LHCN-M2 (cell line): ENCODE measurements around the gene UBALD2. TPM values are rescaled to one million over a fixed set of nuclear protein-coding genes. Genes with fewer than 3 reads are reported as not detected.
"Not testable (repeated sequence)": the region's sequence is repeated elsewhere in the genome, so short reads cannot be mapped to it uniquely, and the experiment has no call there.

Experiments used
- DNase-seq: peaks from one replicate; pipeline ENCODE4 v3.0.0-alpha.2; 2012; ENCODE audit warnings: low read depth
- total RNA-seq: library from RNA; depleted of rRNA; stranded (reverse); fragments of >200 nt; gene quantifications from 2 replicates; pipeline ENCODE4 v1.2.3, GENCODE V29; 2014

UBALD2 gene
- total RNA-seq, 1 experiment from 2014 or later, result 8.7 TPM

GRCh38 chr17:76277300-76278267 is 12.4 kb downstream of the UBALD2 start:
- DNase-seq, result no peak

DNA sequence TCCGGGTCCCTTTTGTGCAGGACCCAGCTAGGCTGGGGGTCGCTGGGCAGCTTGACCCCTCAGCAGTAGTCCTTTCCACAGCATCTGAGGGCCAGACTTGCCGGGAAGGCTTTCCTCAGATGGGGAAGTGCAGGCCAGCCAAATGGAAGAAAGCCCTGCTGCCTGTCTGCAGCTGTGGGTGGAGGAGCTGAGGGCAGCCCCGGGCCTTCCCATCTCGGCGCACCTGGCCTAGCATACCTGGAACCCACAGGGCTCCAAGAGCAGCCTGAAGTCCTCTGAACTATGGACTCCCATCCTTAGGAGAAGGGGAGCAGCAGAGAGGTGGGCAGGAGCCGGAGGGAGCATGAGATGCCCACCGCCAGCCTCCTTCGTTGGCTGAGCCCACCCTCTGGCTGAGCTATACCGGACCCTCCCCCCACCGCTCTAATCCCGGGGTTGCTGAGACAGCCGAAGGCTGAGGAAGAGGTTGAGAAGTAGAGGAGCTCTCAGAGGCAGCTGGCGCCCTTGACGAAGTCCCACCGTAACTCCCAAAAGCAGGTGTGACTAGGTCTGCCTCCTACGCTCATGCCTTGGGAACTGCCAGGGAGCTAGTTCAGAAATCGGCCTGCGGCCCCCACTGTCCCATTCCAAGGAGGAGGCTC is 13.2 kb downstream of the UBALD2 start:
- DNase-seq, result no peak

- peak; percentile 63 for DNase-seq
Measured at GRCh38 chr17:76278952-76279741, 14.0 kb downstream of the UBALD2 start.

DNA sequence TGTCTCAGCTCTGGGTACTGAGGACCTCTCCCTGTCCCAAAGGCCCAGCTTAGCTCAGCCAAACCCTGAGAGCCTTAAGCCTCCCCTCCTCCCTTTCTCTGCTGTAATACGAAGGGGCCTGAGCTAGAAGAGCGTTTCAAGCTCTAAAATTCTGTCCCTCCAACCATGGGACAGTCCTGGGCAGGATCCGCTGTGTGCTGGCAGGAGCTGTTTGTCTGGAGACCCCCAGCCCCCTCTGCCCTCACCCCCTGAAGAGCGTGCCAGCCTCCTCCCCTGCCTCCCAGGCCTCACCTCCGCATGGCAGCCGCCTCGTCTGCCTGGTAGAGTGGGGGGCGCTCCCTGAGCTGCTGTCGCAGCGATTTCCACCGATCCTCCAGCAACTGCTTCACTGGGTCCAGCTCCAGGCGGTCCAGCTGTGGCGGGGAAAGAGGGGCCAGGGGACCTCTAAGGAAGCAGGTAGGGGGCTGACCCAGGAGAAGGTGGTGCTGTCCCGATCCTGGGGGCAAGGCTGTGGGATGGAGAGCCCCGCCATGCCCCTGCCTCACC is 14.7 kb downstream of the UBALD2 start:
- DNase-seq, result no peak

DNA sequence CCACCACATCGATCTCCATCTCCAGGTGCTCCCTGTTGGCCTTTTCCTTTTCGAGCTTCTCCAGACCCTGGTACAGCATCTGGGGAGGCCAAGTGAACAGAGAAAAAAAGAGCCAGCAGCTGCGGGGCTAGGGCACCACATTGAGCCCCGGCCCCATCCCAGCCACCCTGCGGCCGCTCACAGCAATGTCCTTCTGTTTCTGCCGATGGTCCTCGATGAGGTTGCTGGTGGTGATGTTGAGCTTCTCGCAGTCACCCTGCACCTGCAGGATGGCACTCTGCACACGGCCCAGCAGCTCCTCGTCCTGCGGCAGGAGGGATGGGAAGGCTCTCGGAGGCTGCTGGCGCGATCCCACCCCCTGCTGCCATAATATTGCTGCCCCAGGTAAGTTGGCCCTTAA is 15.5 kb downstream of the UBALD2 start:
- DNase-seq, result no peak

DNA sequence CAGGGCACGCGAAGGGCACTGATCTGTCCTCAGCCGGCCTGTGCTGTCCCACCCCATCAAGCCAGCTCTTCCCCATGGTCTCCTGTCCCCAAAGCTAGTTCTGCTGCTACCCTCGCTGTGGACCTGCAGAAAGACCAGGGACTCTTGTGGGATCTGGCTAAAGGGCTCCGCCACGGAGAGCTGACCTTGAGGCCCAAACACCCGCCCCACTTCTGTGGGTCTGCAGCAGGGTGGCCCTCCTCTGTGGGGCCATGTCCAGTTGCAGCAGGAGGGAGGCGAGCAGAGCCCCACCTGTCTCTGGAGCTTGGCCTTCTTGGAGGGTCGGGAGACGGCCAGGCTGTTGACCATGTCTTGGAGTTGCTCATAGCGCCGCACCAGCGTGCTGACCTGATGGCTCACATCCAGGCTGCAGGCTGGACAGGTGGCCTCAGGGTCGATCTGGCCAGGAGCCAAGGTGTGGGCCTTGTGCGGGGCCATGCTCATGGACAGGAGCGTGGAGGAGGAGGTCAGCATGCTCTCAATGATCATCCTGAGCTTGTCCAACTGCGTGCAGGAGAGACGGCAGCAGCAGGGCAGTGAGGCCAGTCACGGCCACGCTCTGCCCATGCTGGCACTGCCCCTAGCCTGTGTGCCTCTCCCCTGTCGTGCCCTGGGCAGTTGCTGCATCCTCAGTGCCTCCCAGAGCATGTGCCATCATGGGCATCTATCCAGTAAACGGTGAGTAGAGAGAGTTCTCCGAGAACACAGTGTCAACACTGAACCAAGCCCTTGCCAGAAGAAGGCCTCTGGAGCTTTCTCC is 16.6 kb downstream of the UBALD2 start:
- DNase-seq, result no peak

- DNase-seq, result no peak
Measured at GRCh38 chr17:76292567-76292966, 27.4 kb downstream of the UBALD2 start.

GRCh38 chr17:76293106-76293505 is 28.0 kb downstream of the UBALD2 start:
- DNase-seq, result no peak

DNA sequence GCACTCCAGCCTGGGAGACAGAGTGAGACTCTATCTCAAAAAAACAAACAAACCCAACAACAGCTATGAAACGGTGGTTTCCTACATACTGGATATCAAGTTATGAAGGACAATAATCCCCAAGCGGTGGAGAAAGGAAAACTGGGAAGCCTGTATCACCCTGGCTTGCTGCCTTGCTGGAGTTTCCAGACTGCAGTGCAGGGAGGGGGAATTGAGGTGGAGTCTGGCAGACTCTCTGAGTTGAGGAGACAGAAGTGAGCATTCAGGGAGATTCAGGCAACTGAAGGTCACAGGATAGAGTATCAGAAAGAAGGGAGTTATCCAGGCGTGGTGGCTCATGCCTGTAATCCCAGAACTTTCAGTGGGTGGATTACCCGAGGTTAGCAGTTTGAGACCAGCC is 31.0 kb downstream of the UBALD2 start:
- no peak for DNase-seq

DNA sequence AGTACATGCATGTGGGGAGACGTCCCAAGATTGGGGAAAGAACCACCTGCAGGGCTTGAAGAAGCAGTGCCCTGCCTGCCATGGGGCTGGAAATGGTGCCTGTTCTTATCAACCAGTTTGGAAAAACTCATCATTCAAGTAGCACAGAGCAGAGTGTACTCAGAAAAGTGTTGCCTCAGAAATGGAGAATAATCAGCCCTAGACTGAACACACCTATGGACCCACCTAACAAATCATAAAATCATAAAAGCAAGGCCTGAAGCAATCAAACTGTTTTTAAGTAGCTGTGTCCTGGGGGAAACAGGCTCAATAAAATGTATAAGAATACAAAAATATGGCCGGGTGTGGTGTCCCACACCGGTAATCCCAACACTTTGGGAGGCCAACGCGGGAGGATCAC is 31.7 kb downstream of the UBALD2 start:
- DNase-seq, result no peak

DNA sequence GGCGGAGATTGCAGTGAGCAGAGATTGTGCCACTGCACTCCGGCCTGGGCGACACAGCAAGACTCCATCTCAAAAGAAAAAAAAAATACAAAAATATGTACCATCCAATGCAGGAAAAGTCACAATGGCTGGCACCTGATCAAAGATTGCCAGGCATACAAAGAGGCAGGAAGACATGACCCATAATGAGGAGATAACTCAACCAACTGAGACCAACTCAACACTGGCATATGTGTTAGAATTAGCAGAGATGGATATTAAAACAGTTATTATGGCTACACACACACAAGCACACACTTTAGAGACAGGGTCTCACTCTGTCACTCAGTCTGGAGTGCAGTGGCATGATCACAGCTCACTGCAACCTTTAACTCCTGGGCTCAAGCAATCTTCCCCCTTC is 32.3 kb downstream of the UBALD2 start:
- DNase-seq, result no peak

GRCh38 chr17:76304226-76305134 is 39.3 kb downstream of the UBALD2 start:
- DNase-seq, result no peak

DNA sequence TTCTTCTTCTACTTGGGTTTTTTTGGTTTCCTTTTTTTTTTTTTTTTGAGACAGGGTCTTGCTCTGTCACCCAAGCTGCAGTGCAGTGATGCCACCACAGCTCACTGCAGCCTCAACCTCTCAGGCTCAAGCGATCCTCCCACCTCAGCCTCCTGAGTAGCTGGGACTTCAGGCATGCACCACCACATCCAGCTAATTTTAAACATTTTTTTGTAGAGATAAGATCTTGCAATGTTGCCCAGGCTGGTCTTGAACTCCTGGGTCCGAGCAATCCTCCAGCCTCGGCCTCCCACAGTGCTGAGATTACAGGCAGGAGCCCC is 39.9 kb downstream of the UBALD2 start:
- not testable (repeated sequence) for DNase-seq

GRCh38 chr17:76307299-76307965 is 42.3 kb downstream of the UBALD2 start:
- no peak for DNase-seq

DNA sequence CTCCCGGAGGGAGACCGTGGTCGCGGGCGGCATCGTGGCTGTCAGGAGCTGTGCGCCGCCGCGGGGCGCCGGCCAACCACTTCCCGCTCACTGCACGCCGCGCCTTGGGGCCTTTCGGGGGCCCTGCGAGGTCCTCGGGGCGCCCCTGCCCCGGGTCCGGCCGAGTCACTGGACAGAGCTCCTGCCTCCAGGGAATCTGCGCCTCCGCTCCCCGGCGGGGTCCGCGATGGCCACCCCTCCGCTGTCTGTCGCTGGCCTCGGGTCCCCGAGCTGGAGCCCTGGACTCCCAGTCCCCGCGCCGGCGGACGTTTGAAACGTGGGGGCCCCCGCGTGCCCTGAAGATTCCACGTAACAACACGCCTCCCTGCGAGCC is 42.8 kb downstream of the UBALD2 start, which contains the start of gene QRICH2:
Gene QRICH2 (minus strand): TSS at position 311 of the 373 bp plus-strand sequence. CDS start 278 bp downstream, at position 33.
- no peak for DNase-seq

- no peak for DNase-seq
Measured at GRCh38 chr17:76309461-76309860, 44.3 kb downstream of the UBALD2 start.

DNA sequence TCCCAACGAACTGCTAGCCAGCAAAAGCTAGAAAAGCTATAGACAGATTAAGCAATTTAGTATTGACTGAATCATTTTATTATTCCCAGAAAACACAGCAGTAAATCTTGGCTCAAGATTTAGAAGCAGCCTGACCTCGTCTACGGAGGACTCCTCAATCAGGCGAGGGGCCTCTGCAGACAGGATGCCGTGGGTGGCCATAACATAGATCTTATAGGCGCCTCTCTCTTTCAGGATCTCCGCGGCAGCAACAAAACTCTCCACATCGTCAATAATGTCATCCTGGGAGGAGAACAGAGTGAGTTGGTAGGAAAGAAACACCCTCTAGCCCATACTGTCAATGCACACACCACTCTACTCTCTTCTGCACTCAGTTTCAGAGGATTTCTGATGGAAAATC is 47.6 kb downstream of the UBALD2 start:
- DNase-seq, result no peak

DNA sequence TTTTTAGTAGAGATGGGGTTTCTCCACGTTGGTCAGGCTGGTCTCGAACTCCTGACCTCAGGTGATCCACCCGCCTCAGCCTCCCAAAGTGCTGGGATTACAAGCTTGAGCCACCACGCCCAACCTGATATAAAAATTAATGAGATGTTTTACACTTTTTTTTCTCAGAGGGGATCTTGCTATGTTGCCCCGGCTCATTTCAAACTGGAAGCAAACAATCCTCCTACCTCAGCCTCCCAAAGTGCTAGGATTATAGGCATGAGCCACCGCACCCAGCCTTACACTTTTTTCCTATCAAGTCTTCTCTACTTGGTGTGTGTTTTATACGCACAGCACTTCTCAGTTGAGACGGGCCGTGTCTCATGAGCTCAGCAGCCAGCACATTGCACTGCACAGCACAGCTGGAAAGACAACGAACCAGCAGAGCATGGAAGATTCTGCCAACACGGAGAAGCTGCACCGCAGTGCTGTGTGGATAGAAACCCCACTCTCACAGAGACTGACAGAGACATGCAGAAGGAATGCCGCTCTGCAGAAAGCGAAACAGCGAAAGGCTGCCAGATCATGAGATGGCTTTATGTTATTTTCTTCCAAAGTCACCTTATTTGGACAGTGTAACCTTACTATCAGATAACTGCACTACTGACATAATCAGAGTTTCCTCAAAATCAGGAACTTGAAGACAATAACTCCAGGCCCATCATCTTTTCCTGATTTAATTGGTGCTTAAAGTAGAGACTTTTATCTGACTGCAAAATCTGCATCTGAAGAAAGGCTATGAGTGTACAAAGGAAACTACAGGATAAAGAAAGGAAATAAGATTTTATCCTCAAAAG is 49.5 kb downstream of the UBALD2 start:
- DNase-seq, result no peak
